Type B pancreatic cell (in vitro differentiated cells): Measurements from ENCODE around the gene HACD4. TPM values are rescaled to one million over a fixed set of nuclear protein-coding genes. Genes with fewer than 3 reads are reported as not detected.
"Not testable (repeated sequence)": the region's sequence is repeated elsewhere in the genome, so short reads cannot be mapped to it uniquely, and the experiment has no call there.

ENCODE experiments used
- DNase-seq: peaks from one replicate; pipeline ENCODE4 v3.0.0; 2021; ENCODE audit warnings: mixed read lengths; ENCODE audit not compliant: unreplicated experiment; ENCODE audit errors: extremely low spot score
- H3K27ac Mint-ChIP-seq: 2 replicates; pipeline ENCODE4 v1.8.0; 2021; ENCODE audit warnings: mild to moderate bottlenecking, mixed read lengths
- H3K27me3 Mint-ChIP-seq: 2 replicates; pipeline ENCODE4 v1.8.0; 2021; ENCODE audit warnings: mixed read lengths
- H3K36me3 Mint-ChIP-seq: 2 replicates; pipeline ENCODE4 v1.8.0; 2021; ENCODE audit warnings: mixed read lengths
- H3K4me1 Mint-ChIP-seq: one replicate; pipeline ENCODE4 v1.8.0; 2021; ENCODE audit warnings: mixed read lengths; ENCODE audit not compliant: unreplicated experiment
- H3K4me3 Mint-ChIP-seq: 2 replicates; pipeline ENCODE4 v1.8.0; 2021; ENCODE audit warnings: mild to moderate bottlenecking, mixed read lengths
- H3K9me3 Mint-ChIP-seq: 2 replicates; pipeline ENCODE4 v1.8.0; 2021; ENCODE audit warnings: mixed read lengths
- CTCF ChIP-seq: fragments of 200-600 bp; sonication (generic); conservative IDR thresholded peaks from 2 replicates; pipeline ENCODE4 v1.5.0; 2021; ENCODE audit warnings: antibody characterized with exemption, mild to moderate bottlenecking
- total RNA-seq: library from RNA; stranded (reverse); gene quantifications from 2 replicates; pipeline ENCODE4 v1.2.1, GENCODE V29; 2021; ENCODE audit warnings: low replicate concordance

The HACD4 gene
- total RNA-seq, 1 donor from 2014 or later, result 0.72 TPM

- DNase-seq, result no peak
- peaks cover 10% of the 10 kb centered on the region for H3K4me1 Mint-ChIP-seq
Measured at GRCh38 chr9:20984506-20984905, 46.9 kb downstream of the HACD4 start.

GRCh38 chr9:20981486-20981885, 50.0 kb downstream of the HACD4 start:
- Mint-ChIP-seq H3K27me3 (no peaks in the 10 kb centered on the region), H3K27ac (no peak overlapping the region), H3K4me3 (no peak overlapping the region), H3K9me3 (no peaks in the 10 kb centered on the region), H3K4me1 (peaks cover 10% of the 10 kb centered on the region), H3K36me3 (peaks cover 22% of the 10 kb centered on the region)
- DNase-seq, result no peak
- no peak for TF ChIP-seq CTCF

More at GRCh38 chr9:20984506-20984905, 46.9 kb downstream of the HACD4 start:
- no peaks in the 10 kb centered on the region for H3K9me3 Mint-ChIP-seq
- H3K4me3 Mint-ChIP-seq, result no peak overlapping the region
- no peak overlapping the region for H3K27ac Mint-ChIP-seq
- TF ChIP-seq CTCF, result no peak
- H3K36me3 Mint-ChIP-seq, result peaks cover 24% of the 10 kb centered on the region
- no peaks in the 10 kb centered on the region for H3K27me3 Mint-ChIP-seq

- Mint-ChIP-seq H3K9me3 (no peaks in the 10 kb centered on the region), H3K27ac (no peak overlapping the region), H3K4me3 (no peak overlapping the region), H3K4me1 (peaks cover 10% of the 10 kb centered on the region), H3K27me3 (no peaks in the 10 kb centered on the region), H3K36me3 (peaks cover 21% of the 10 kb centered on the region)
- DNase-seq, result no peak
- TF ChIP-seq CTCF, result no peak
Measured at GRCh38 chr9:20980832-20981455, 50.5 kb downstream of the HACD4 start.

GRCh38 chr9:20978249-20978648, 53.2 kb downstream of the HACD4 start:
- no peaks in the 10 kb centered on the region for H3K27me3 Mint-ChIP-seq
- no peak overlapping the region for H3K4me3 Mint-ChIP-seq
- H3K36me3 Mint-ChIP-seq, result peaks cover 28% of the 10 kb centered on the region
- no peak for DNase-seq
- no peaks in the 10 kb centered on the region for H3K9me3 Mint-ChIP-seq
- no peak overlapping the region for H3K27ac Mint-ChIP-seq
- TF ChIP-seq CTCF, result no peak
- H3K4me1 Mint-ChIP-seq, result peaks cover 10% of the 10 kb centered on the region

- H3K4me3 Mint-ChIP-seq, H3K27me3 Mint-ChIP-seq, H3K27ac Mint-ChIP-seq, H3K9me3 Mint-ChIP-seq, DNase-seq, H3K4me1 Mint-ChIP-seq: not testable (repeated sequence)
- peaks cover 36% of the 10 kb centered on the region for H3K36me3 Mint-ChIP-seq
Measured at GRCh38 chr9:20974191-20974938, 57.1 kb downstream of the HACD4 start.

GRCh38 chr9:20973246-20973947, 58.0 kb downstream of the HACD4 start:
- peaks cover 30% of the 10 kb centered on the region for H3K36me3 Mint-ChIP-seq
- not testable (repeated sequence) for H3K27me3 Mint-ChIP-seq, H3K9me3 Mint-ChIP-seq, H3K4me3 Mint-ChIP-seq, H3K27ac Mint-ChIP-seq, H3K4me1 Mint-ChIP-seq, DNase-seq
